Measurements from ENCODE around the gene CNGB1. TPM values are rescaled to one million over a fixed set of nuclear protein-coding genes. Genes with fewer than 3 reads are reported as not detected.

Gene CNGB1
- total RNA-seq, 2 donors from 2014 or later = 0.34 TPM; not detected in 1

- intact Hi-C loops (cut with DNase I) = loop anchor here (10.0 kb wide), 1 partner anchor 308 kb away; no protein-coding TSS in a partner anchor
- 63% methylated on average over 7 of the region's 7 CpGs for WGBS
- Histone ChIP-seq H3K4me3 (no peak overlapping the region), H3K9me3 (no peaks in the 10 kb centered on the region), H3K36me3 (no peaks in the 10 kb centered on the region), H3K27ac (no peak overlapping the region), H3K27me3 (replicated peaks; ENCODE audit: insufficient read depth) (no peaks in the 10 kb centered on the region), H3K4me1 (replicated peaks) (no peaks in the 10 kb centered on the region)
- DNase-seq (ENCODE audit: low spot score) = no peak
- TF ChIP-seq, protein P1, sequence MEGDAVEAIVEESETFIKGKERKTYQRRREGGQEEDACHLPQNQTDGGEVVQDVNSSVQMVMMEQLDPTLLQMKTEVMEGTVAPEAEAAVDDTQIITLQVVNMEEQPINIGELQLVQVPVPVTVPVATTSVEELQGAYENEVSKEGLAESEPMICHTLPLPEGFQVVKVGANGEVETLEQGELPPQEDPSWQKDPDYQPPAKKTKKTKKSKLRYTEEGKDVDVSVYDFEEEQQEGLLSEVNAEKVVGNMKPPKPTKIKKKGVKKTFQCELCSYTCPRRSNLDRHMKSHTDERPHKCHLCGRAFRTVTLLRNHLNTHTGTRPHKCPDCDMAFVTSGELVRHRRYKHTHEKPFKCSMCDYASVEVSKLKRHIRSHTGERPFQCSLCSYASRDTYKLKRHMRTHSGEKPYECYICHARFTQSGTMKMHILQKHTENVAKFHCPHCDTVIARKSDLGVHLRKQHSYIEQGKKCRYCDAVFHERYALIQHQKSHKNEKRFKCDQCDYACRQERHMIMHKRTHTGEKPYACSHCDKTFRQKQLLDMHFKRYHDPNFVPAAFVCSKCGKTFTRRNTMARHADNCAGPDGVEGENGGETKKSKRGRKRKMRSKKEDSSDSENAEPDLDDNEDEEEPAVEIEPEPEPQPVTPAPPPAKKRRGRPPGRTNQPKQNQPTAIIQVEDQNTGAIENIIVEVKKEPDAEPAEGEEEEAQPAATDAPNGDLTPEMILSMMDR (IDR thresholded peaks at IDR 0.05) = no peak
- TF ChIP-seq POLR2AphosphoS5 (IDR thresholded peaks at IDR 0.05) = no peak
- no peak for TF ChIP-seq POLR2A (IDR thresholded peaks at IDR 0.05)
These were observed 88.1 kb downstream of the CNGB1 start for GRCh38 chr16:57882792-57883191.

- DNase-seq (ENCODE audit: low spot score) = no peak
- Histone ChIP-seq H3K36me3 (no peaks in the 10 kb centered on the region), H3K27ac (no peak overlapping the region), H3K9me3 (no peaks in the 10 kb centered on the region), H3K4me1 (replicated peaks) (no peaks in the 10 kb centered on the region), H3K4me3 (no peak overlapping the region), H3K27me3 (replicated peaks; ENCODE audit: insufficient read depth) (no peaks in the 10 kb centered on the region)
- intact Hi-C loops (cut with DNase I) = loop anchor here (10.0 kb wide), 1 partner anchor 307 kb away; no protein-coding TSS in a partner anchor
- TF ChIP-seq POLR2A (IDR thresholded peaks at IDR 0.05) = no peak
- no peak for TF ChIP-seq POLR2AphosphoS5 (IDR thresholded peaks at IDR 0.05)
- TF ChIP-seq, protein P1 (IDR thresholded peaks at IDR 0.05) = no peak
- WGBS = 64% methylated on average over 2 of the region's 2 CpGs
These were observed 88.7 kb downstream of the CNGB1 start for GRCh38 chr16:57882206-57882605.

GRCh38 chr16:57878586-57878985 is 92.3 kb downstream of the CNGB1 start:
- Histone ChIP-seq H3K4me1 (replicated peaks) (no peaks in the 10 kb centered on the region), H3K9me3 (no peaks in the 10 kb centered on the region), H3K4me3 (no peak overlapping the region), H3K27me3 (replicated peaks; ENCODE audit: insufficient read depth) (no peaks in the 10 kb centered on the region), H3K27ac (no peak overlapping the region), H3K36me3 (no peaks in the 10 kb centered on the region)
- intact Hi-C loops (cut with DNase I) = no loop called here
- no peak for TF ChIP-seq POLR2A (IDR thresholded peaks at IDR 0.05)
- TF ChIP-seq, protein P1 (IDR thresholded peaks at IDR 0.05) = no peak
- WGBS = 76% methylated on average over 3 of the region's 3 CpGs
- DNase-seq (ENCODE audit: low spot score) = no peak

- Histone ChIP-seq H3K4me1 (replicated peaks) (no peaks in the 10 kb centered on the region), H3K4me3 (no peak overlapping the region), H3K27me3 (replicated peaks; ENCODE audit: insufficient read depth) (peaks cover 2% of the 10 kb centered on the region), H3K36me3 (no peaks in the 10 kb centered on the region), H3K27ac (no peak overlapping the region), H3K9me3 (no peaks in the 10 kb centered on the region)
- TF ChIP-seq POLR2AphosphoS5 (IDR thresholded peaks at IDR 0.05) (no peak), POLR2A (IDR thresholded peaks at IDR 0.05) (no peak)
- TF ChIP-seq, protein P1 (IDR thresholded peaks at IDR 0.05) = no peak
- intact Hi-C loops (cut with DNase I) = no loop called here
- no peak for DNase-seq (ENCODE audit: low spot score)
- WGBS = 88% methylated on average over 4 of the region's 4 CpGs
These were observed 94.7 kb downstream of the CNGB1 start for GRCh38 chr16:57876210-57876609.

GRCh38 chr16:57875347-57875746 is 95.6 kb downstream of the CNGB1 start:
- Histone ChIP-seq H3K36me3 (no peaks in the 10 kb centered on the region), H3K4me1 (replicated peaks) (no peaks in the 10 kb centered on the region), H3K4me3 (no peak overlapping the region), H3K27me3 (replicated peaks; ENCODE audit: insufficient read depth) (peaks cover 2% of the 10 kb centered on the region), H3K9me3 (no peaks in the 10 kb centered on the region), H3K27ac (no peak overlapping the region)
- no peak for DNase-seq (ENCODE audit: low spot score)
- intact Hi-C loops (cut with DNase I) = no loop called here
- TF ChIP-seq POLR2A (IDR thresholded peaks at IDR 0.05) (no peak), POLR2AphosphoS5 (IDR thresholded peaks at IDR 0.05) (no peak)
- TF ChIP-seq, protein P1 (IDR thresholded peaks at IDR 0.05) = no peak
- WGBS = 59% methylated on average over 5 of the region's 5 CpGs

Measured in prostate gland (tissue), 2 donors.